ENCODE measurements around the gene SLC13A1. TPM values are rescaled to one million over a fixed set of nuclear protein-coding genes. Genes with fewer than 3 reads are reported as not detected.

SLC13A1 gene
- total RNA-seq, 1 experiment from 2014 or later, result not detected

- H2AFZ ChIP-seq (ENCODE audit: low read depth, low read length, poor library complexity, severe bottlenecking), result no peak overlapping the region
- POLR2A ChIA-PET, result no interaction called here
- DNase-seq (ENCODE audit: low read depth, low spot score) (no peak), ATAC-seq (no peak)
- intact Hi-C loops (cut with micrococcal nuclease), result no loop called here
- H3K4me3 ChIP-seq (replicated peaks in 1 of 2; ENCODE audit: low read depth in 1 of 2, low read length in 2 of 2), result no peak overlapping the region
- CTCF ChIA-PET, result no interaction called here
- H4K20me1 ChIP-seq (ENCODE audit: insufficient read depth), result no peaks in the 10 kb centered on the region
- no peak overlapping the region for H3K4me2 ChIP-seq (ENCODE audit: low read length)
- no peaks in the 10 kb centered on the region for H3K9me2 ChIP-seq (ENCODE audit: insufficient read depth)
- H3K9me3 ChIP-seq (ENCODE audit: control insufficient read depth in 1 of 2, insufficient read depth in 1 of 2, low read depth in 1 of 2, low read length in 2 of 2), result no peaks in the 10 kb centered on the region
- H3K36me3 ChIP-seq (ENCODE audit: control insufficient read depth in 1 of 2, insufficient read depth in 2 of 2, low read length in 2 of 2), result no peaks in the 10 kb centered on the region
- no peaks in the 10 kb centered on the region for H3K79me2 ChIP-seq (ENCODE audit: insufficient read depth, low read length)
- TF ChIP-seq FOSL1 (IDR thresholded peaks at IDR 0.05; ENCODE audit: low read depth) (no peak), TCF7L2 (IDR thresholded peaks at IDR 0.05; ENCODE audit: borderline replicate concordance, extremely low read depth, insufficient read depth, insufficient read length) (no peak), EZH2phosphoT487 (IDR thresholded peaks at IDR 0.05; ENCODE audit: borderline replicate concordance) (no peak), SRF (IDR thresholded peaks at IDR 0.05; ENCODE audit: low read depth) (no peak), ZFX (IDR thresholded peaks at IDR 0.05) (no peak), YY1 (IDR thresholded peaks at IDR 0.05; ENCODE audit: extremely low read depth, insufficient replicate concordance, low read depth, low read length) (no peak), ZNF274 (IDR thresholded peaks at IDR 0.05; ENCODE audit: low read depth, low read length) (no peak)
- H3K27me3 ChIP-seq (ENCODE audit: insufficient read depth, low read length), result no peaks in the 10 kb centered on the region
- BruUV-seq (replicated peaks), result no TSS peak
- no peak overlapping the region for H3K27ac ChIP-seq (ENCODE audit: low read depth, low read length)
- H3K9ac ChIP-seq (ENCODE audit: low read length), result no peak overlapping the region
- H3K4me1 ChIP-seq (ENCODE audit: control insufficient read depth in 1 of 2, insufficient read depth in 2 of 2, low read length in 2 of 2), result no peaks in the 10 kb centered on the region
- RAD21 ChIA-PET (ENCODE audit: low non-redundant PET in 1 of 2, low total read pairs in 2 of 2, uncharacterized antibody in 2 of 2, unreplicated experiment in 2 of 2), result no interaction called here
Measured at GRCh38 chr7:123185756-123186155, 14.0 kb downstream of the SLC13A1 start.

GRCh38 chr7:123184271-123184670, 15.5 kb downstream of the SLC13A1 start:
- Histone ChIP-seq H3K36me3 (ENCODE audit: control insufficient read depth in 1 of 2, insufficient read depth in 2 of 2, low read length in 2 of 2) (no peaks in the 10 kb centered on the region), H3K4me1 (ENCODE audit: control insufficient read depth in 1 of 2, insufficient read depth in 2 of 2, low read length in 2 of 2) (no peaks in the 10 kb centered on the region), H3K9ac (ENCODE audit: low read length) (no peak overlapping the region), H3K9me3 (ENCODE audit: control insufficient read depth in 1 of 2, insufficient read depth in 1 of 2, low read depth in 1 of 2, low read length in 2 of 2) (no peaks in the 10 kb centered on the region), H3K4me2 (ENCODE audit: low read length) (no peak overlapping the region), H3K27me3 (ENCODE audit: insufficient read depth, low read length) (no peaks in the 10 kb centered on the region), H3K9me2 (ENCODE audit: insufficient read depth) (no peaks in the 10 kb centered on the region), H4K20me1 (ENCODE audit: insufficient read depth) (no peaks in the 10 kb centered on the region), H2AFZ (ENCODE audit: low read depth, low read length, poor library complexity, severe bottlenecking) (no peak overlapping the region), H3K27ac (ENCODE audit: low read depth, low read length) (no peak overlapping the region), H3K79me2 (ENCODE audit: insufficient read depth, low read length) (no peaks in the 10 kb centered on the region), H3K4me3 (replicated peaks in 1 of 2; ENCODE audit: low read depth in 1 of 2, low read length in 2 of 2) (no peak overlapping the region)
- BruUV-seq (replicated peaks), result no TSS peak
- no peak for TF ChIP-seq CBX3 (IDR thresholded peaks at IDR 0.05; ENCODE audit: low read depth)
- TF ChIP-seq ZFX (IDR thresholded peaks at IDR 0.05), result no peak
- no peak for TF ChIP-seq ZNF274 (IDR thresholded peaks at IDR 0.05; ENCODE audit: low read depth, low read length)
- TF ChIP-seq POLR2AphosphoS5 (IDR thresholded peaks at IDR 0.05; ENCODE audit: low read depth, low read length), result no peak
- DNase-seq (ENCODE audit: low read depth, low spot score), result no peak
- ChIA-PET CTCF (no interaction called here), RAD21 (ENCODE audit: low non-redundant PET in 1 of 2, low total read pairs in 2 of 2, uncharacterized antibody in 2 of 2, unreplicated experiment in 2 of 2) (no interaction called here), POLR2A (no interaction called here)
- ATAC-seq, result no peak
- intact Hi-C loops (cut with micrococcal nuclease), result no loop called here

Data from HCT116 (cell line).